Measurements from ENCODE around the gene NRSN2. TPM values are rescaled to one million over a fixed set of nuclear protein-coding genes. Genes with fewer than 3 reads are reported as not detected.

Gene NRSN2
- total and polyA plus RNA-seq, 2 donors (not counting 3 experiments of a cell fraction or from before 2014, with no cell fraction given), result 36.9 to 64.1 TPM

DNA sequence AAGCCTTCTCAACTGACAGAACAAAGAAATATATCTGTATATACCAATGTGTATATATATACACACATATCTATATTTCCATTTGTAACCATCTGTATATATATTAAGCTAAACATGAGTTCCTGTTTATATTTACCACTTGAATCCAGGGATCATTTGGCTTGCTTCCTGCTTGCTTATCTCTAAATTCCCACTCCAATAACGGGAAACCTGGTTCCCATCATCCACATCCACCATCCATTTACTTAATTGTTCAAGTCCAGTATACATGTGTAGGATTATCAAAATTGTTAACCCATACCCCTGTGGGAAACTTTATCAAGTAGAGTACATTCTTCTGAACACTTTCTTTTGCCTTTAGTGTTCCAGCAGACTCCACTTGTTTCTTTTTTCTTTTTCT lies 34.0 kb upstream of the NRSN2 start:
- DNase-seq (ENCODE audit: low read depth, low spot score) (no peak), FAIRE-seq (no peak)
- ChIA-PET CTCF (interaction anchor here (1.1 kb wide), 1 partner anchor 18 kb away, joined by 4 read pairs; no protein-coding TSS in a partner anchor), POLR2A (no interaction called here)
- Histone ChIP-seq H3K79me2 (ENCODE audit: control insufficient read depth, insufficient read depth, low read length) (no peaks in the 10 kb centered on the region), H3K9ac (replicated peaks; ENCODE audit: extremely low read depth, insufficient read depth, low read length) (no peak overlapping the region), H3K27ac (ENCODE audit: insufficient read depth, low read depth, low read length) (no peak overlapping the region), H3K9me3 (replicated peaks; ENCODE audit: control insufficient read depth, insufficient read depth, low read length) (no peaks in the 10 kb centered on the region), H3K4me2 (ENCODE audit: insufficient read depth, low read length) (no peak overlapping the region), H2AFZ (ENCODE audit: low read depth, low read length) (no peak overlapping the region), H3K4me3 (replicated peaks in 1 of 3; ENCODE audit: insufficient read depth in 1 of 3, low read depth in 1 of 3, low read length in 3 of 3) (no peak overlapping the region), H3K9me1 (replicated peaks; ENCODE audit: control insufficient read depth, extremely low read depth, insufficient read depth, low read length) (no peaks in the 10 kb centered on the region), H3K36me3 (ENCODE audit: control insufficient read depth in 2 of 2, extremely low read depth in 1 of 2, insufficient read depth in 2 of 2, low read length in 2 of 2) (no peaks in the 10 kb centered on the region), H3K4me1 (ENCODE audit: control insufficient read depth, extremely low read depth, insufficient read depth, low read length) (peaks cover 31% of the 10 kb centered on the region), H3K27me3 (ENCODE audit: control insufficient read depth in 2 of 2, insufficient read depth in 2 of 2, low read length in 2 of 2) (no peaks in the 10 kb centered on the region), H4K20me1 (replicated peaks; ENCODE audit: control insufficient read depth, extremely low read depth, insufficient read depth, low read length) (no peaks in the 10 kb centered on the region)
- dilution Hi-C loops (cut with MboI; ENCODE audit: extremely low pct_ligation_motif_present, low sequenced_read_pairs) (no loop called here), intact Hi-C loops (cut with micrococcal nuclease) (no loop called here)
- BruUV-seq (replicated peaks), result no TSS peak
- TF ChIP-seq, protein P1, sequence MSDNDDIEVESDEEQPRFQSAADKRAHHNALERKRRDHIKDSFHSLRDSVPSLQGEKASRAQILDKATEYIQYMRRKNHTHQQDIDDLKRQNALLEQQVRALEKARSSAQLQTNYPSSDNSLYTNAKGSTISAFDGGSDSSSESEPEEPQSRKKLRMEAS (IDR thresholded peaks at IDR 0.05; ENCODE audit: insufficient read depth, insufficient read length), result no peak
- TF ChIP-seq FOS (IDR thresholded peaks at IDR 0.05; ENCODE audit: borderline replicate concordance, insufficient read depth, low read length), result no peak
- TF ChIP-seq POLR2A (IDR thresholded peaks at IDR 0.05; ENCODE audit: low read depth, low read length), result no peak
- TF ChIP-seq, protein P2, sequence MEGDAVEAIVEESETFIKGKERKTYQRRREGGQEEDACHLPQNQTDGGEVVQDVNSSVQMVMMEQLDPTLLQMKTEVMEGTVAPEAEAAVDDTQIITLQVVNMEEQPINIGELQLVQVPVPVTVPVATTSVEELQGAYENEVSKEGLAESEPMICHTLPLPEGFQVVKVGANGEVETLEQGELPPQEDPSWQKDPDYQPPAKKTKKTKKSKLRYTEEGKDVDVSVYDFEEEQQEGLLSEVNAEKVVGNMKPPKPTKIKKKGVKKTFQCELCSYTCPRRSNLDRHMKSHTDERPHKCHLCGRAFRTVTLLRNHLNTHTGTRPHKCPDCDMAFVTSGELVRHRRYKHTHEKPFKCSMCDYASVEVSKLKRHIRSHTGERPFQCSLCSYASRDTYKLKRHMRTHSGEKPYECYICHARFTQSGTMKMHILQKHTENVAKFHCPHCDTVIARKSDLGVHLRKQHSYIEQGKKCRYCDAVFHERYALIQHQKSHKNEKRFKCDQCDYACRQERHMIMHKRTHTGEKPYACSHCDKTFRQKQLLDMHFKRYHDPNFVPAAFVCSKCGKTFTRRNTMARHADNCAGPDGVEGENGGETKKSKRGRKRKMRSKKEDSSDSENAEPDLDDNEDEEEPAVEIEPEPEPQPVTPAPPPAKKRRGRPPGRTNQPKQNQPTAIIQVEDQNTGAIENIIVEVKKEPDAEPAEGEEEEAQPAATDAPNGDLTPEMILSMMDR (IDR thresholded peaks at IDR 0.05; ENCODE audit: extremely low read depth in 1 of 2, insufficient read depth in 1 of 2, low read depth in 1 of 2, low read length in 2 of 2), result no peak
- no peak for TF ChIP-seq GATA2 (IDR thresholded peaks at IDR 0.05; ENCODE audit: insufficient read depth, insufficient read length, low read depth, low read length)
- TF ChIP-seq MYC (IDR thresholded peaks at IDR 0.05; ENCODE audit: low read depth, low read length), result no peak
- no peak for TF ChIP-seq POLR2AphosphoS5 (IDR thresholded peaks at IDR 0.05; ENCODE audit: insufficient read depth, low read depth, low read length)
- no peak for TF ChIP-seq JUN (IDR thresholded peaks at IDR 0.05; ENCODE audit: borderline replicate concordance, insufficient read depth, insufficient read length, low read depth)
- TF ChIP-seq EZH2 (IDR thresholded peaks at IDR 0.05; ENCODE audit: borderline replicate concordance, low read depth, low read length, severe bottlenecking), result no peak
